Osteoblast (primary cell): ENCODE results near the gene CRLF1. TPM values are rescaled to one million over a fixed set of nuclear protein-coding genes. Genes with fewer than 3 reads are reported as not detected.

ENCODE experiments used
- DNase-seq: peaks from one replicate; pipeline ENCODE4 v3.0.0; 2011; ENCODE audit warnings: low spot score, mixed read lengths; ENCODE audit not compliant: insufficient read length; ENCODE audit errors: missing footprints
- H2AFZ ChIP-seq: 2 replicates; pipeline ENCODE4 v1.6.0; 2011; ENCODE audit warnings: mild to moderate bottlenecking, low read length
- H3K27ac ChIP-seq: 2 replicates; pipeline ENCODE4 v1.5.1; 2011; ENCODE audit warnings: mild to moderate bottlenecking, low read depth, low read length, moderate library complexity
- H3K27me3 ChIP-seq: 2 replicates; pipeline ENCODE4 v1.6.0; 2012; ENCODE audit warnings: mild to moderate bottlenecking, control low read depth, inconsistent platforms, low read length, moderate library complexity; ENCODE audit not compliant: insufficient read depth
- H3K36me3 ChIP-seq: 2 replicates; pipeline ENCODE4 v1.5.1; 2011; ENCODE audit warnings: mild to moderate bottlenecking, low read length, control low read depth, moderate library complexity; ENCODE audit not compliant: insufficient read depth
- H3K4me1 ChIP-seq: 2 replicates; pipeline ENCODE4 v1.5.1; 2011; ENCODE audit warnings: mild to moderate bottlenecking, low read length, control low read depth, moderate library complexity; ENCODE audit not compliant: insufficient read depth
- H3K4me2 ChIP-seq: 2 replicates; pipeline ENCODE4 v1.6.0; 2011; ENCODE audit warnings: mild to moderate bottlenecking, low read length; ENCODE audit not compliant: insufficient read depth
- H3K4me3 ChIP-seq: fragments of 200-600 bp; sonication (generic); 3 replicates; pipeline ENCODE4 v1.5.1; 2012; ENCODE audit warnings: mild to moderate bottlenecking, low read length, inconsistent platforms; ENCODE audit not compliant: insufficient read depth
- H3K79me2 ChIP-seq: 2 replicates; pipeline ENCODE4 v1.6.0; 2012; ENCODE audit warnings: mild to moderate bottlenecking, low read length, control low read depth, inconsistent platforms; ENCODE audit not compliant: insufficient read depth
- H3K9me3 ChIP-seq: 2 replicates; pipeline ENCODE4 v1.5.1; 2011; ENCODE audit warnings: low read depth, low read length, control low read depth
- H4K20me1 ChIP-seq: 2 replicates; pipeline ENCODE4 v1.6.0; 2012; ENCODE audit warnings: mild to moderate bottlenecking, low read length, control low read depth; ENCODE audit not compliant: insufficient read depth
- total RNA-seq: library from RNA; depleted of rRNA; stranded (reverse); fragments of >200 nt; gene quantifications from 2 replicates; pipeline ENCODE4 v1.2.3, GENCODE V29; 2012
- TF ChIP-seq, protein P1 (sequence below): IDR thresholded peaks from 2 replicates; pipeline ENCODE4 v1.5.1; 2011; ENCODE audit warnings: mild to moderate bottlenecking, low read depth, low read length, moderate library complexity; ENCODE audit errors: extremely low read depth

Gene CRLF1
- total RNA-seq, 1 donor, result 6.9 TPM

DNA sequence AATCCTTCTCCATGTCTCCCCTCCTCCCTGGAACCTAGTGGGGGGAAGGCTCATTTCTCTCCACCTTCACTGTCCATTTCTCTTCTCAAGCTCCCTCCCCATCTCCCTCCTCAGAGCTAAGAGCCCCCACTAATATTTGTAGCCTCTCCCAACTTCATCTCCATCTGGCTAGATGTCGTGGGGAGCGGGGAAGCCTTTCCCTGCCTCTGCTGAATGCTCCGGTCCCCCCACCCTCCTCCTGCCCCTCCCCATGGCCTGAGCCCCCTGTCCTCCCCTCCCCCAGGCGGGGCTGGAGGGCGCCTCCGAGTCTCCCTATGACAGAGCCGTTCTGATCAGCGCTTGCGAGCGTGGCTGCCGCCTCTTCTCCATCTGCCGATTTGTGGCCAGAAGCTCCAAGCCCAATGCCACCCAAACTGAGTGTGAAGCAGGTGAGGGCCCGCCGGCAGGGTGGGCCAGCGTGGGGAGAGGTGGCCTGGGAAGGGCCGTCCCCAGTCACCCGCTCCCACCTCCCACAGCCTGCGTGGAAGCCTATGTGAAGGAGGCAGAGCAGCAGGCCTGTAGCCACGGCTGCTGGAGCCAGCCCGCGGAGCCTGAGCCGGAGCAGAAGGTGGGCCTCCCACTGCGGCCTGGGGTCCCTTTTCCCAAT is 7.1 kb upstream of the CRLF1 start:
- peaks cover 6% of the 10 kb centered on the region for H3K4me1 ChIP-seq
- no peaks in the 10 kb centered on the region for H4K20me1 ChIP-seq
- peaks cover 55% of the 10 kb centered on the region for H3K27me3 ChIP-seq
- TF ChIP-seq, protein P1, sequence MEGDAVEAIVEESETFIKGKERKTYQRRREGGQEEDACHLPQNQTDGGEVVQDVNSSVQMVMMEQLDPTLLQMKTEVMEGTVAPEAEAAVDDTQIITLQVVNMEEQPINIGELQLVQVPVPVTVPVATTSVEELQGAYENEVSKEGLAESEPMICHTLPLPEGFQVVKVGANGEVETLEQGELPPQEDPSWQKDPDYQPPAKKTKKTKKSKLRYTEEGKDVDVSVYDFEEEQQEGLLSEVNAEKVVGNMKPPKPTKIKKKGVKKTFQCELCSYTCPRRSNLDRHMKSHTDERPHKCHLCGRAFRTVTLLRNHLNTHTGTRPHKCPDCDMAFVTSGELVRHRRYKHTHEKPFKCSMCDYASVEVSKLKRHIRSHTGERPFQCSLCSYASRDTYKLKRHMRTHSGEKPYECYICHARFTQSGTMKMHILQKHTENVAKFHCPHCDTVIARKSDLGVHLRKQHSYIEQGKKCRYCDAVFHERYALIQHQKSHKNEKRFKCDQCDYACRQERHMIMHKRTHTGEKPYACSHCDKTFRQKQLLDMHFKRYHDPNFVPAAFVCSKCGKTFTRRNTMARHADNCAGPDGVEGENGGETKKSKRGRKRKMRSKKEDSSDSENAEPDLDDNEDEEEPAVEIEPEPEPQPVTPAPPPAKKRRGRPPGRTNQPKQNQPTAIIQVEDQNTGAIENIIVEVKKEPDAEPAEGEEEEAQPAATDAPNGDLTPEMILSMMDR, result no peak
- H3K9me3 ChIP-seq, result no peaks in the 10 kb centered on the region
- H3K4me2 ChIP-seq, result no peak overlapping the region
- H3K36me3 ChIP-seq, result no peaks in the 10 kb centered on the region
- no peak overlapping the region for H2AFZ ChIP-seq
- peak; percentile 61 for DNase-seq
- H3K79me2 ChIP-seq, result no peaks in the 10 kb centered on the region
- no peak overlapping the region for H3K27ac ChIP-seq
- H3K4me3 ChIP-seq, result no peak overlapping the region

DNA sequence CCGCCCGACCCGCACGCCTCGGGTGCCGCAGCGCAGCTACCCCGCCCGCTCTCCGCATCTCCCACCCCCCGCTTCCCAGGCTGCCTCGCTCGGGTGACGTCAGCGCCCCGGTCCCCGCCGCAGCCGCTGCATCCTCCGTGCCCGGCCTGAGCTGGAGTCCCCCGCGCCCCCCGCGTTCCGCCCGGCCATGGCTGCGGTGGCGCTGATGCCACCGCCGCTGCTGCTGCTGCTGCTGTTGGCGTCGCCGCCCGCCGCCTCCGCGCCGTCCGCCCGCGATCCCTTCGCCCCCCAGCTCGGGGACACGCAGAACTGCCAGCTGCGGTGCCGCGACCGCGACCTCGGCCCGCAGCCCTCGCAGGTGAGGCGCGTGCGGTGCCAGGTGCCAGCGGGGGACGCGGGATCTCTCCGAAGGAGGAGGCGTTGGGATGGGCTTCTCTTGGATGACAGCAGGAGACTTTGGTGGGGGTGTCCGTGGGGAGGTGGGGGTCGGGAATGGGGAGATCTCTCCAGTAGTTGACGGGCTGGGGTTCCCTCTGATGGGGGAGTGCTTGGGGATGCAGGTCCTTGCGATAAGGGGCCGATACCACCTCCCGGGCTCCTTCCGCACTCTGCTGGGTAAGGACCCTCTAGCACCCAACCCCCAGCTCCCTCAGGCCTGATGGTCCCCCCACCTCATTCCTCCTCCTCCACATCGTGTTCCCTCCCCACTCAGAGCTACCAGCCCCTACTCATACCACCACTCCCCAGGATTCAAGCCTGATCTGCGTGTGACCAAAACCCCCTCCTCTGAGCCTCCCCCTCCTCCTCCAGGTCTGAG is 6.4 kb upstream of the CRLF1 start, which contains the start of gene TMEM59L:
Gene TMEM59L (plus strand): TSS at position 99 of the 817 bp plus-strand sequence. CDS start 89 bp downstream, at position 188.
- Histone ChIP-seq H3K4me2 (peak within 1 kb of the TSS; percentile 70), H3K79me2 (no peaks in the 10 kb centered on the region), H2AFZ (peak within 1 kb of the TSS; percentile 47), H4K20me1 (no peaks in the 10 kb centered on the region), H3K4me3 (peak within 1 kb of the TSS; percentile 69), H3K9me3 (no peaks in the 10 kb centered on the region), H3K27ac (no peak within 1 kb of the TSS), H3K4me1 (peaks cover 6% of the 10 kb centered on the region), H3K36me3 (no peaks in the 10 kb centered on the region), H3K27me3 (peaks cover 63% of the 10 kb centered on the region)
- TF ChIP-seq, protein P1, result no peak
- DNase-seq, result peak; percentile 95

DNA sequence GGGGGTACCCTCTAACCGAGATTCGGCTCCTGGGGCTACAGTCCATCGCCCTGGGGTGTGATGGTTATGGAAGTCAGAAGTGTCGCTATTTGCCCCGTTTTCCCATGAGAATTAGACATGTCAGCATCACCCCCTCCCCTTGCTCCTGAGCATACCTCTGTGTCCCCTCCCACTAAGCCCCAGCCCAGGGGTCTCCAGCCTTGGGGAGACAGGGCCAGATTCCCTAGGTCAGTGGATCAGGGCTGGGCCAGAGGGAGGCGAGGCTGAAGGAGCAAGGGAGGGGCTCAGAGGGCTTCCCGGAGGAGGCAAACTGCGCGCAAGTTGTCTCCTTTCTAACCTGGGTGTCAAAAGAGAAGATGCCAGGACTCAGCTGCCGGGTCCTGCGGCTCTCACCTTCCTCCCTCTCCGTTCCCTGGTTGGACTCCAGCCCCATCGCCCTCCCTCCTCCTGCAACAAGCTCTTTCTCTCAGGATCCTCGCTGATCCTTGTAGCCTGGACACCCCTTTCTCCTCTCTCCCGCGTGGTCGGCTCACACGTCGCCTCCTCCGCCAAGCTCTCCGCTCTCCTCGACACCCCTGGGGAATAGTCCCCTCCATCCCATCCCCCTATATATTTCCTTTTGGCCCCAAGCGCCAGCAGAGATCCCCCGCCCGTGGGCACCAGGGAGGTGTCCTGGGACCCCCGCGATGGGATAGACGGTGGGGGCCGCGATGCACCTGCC is 5.6 kb upstream of the CRLF1 start:
- Histone ChIP-seq H3K36me3 (no peaks in the 10 kb centered on the region), H3K9me3 (no peaks in the 10 kb centered on the region), H3K79me2 (no peaks in the 10 kb centered on the region), H4K20me1 (no peaks in the 10 kb centered on the region), H3K27me3 (peaks cover 70% of the 10 kb centered on the region), H3K4me3 (peak overlapping the region; percentile 69), H3K4me2 (peak overlapping the region; percentile 70), H3K4me1 (peaks cover 6% of the 10 kb centered on the region), H3K27ac (no peak overlapping the region), H2AFZ (peak overlapping the region; percentile 41)
- peak; percentile 89 for DNase-seq
- TF ChIP-seq, protein P1, result no peak
